ENCODE measurements around the gene GRID2IP. TPM values are rescaled to one million over a fixed set of nuclear protein-coding genes. Genes with fewer than 3 reads are reported as not detected.

Gene GRID2IP
- total RNA-seq, 3 donors from 2014 or later (not counting 1 experiment from before 2014, with no cell fraction given), result 0.39 to 0.45 (median 0.40) TPM

DNA sequence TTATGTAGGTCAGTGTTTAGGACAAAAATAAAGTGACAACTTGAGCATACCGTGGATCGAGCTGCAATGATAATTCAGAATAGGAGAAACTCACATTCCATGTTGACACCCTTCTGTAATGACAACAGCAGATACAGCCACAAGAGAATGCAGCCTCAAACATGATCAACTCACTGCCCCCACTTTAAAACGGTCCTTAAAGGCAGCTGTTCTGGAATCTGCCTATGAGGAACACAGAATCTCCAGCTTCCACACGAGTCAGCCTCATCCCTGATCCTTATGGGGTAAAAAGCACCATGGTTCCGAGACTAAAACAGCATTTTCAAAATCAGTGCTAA lies 71.0 kb downstream of the GRID2IP start:
- peaks cover 74 to 82% of the 10 kb centered on the region in 2 donors for H3K4me1 Mint-ChIP-seq
- H3K4me3 Mint-ChIP-seq, result peak overlapping the region; percentile 83
- no peaks in the 10 kb centered on the region for H3K9me3 ChIP-seq (ENCODE audit: control insufficient read depth, insufficient read depth, low read length)
- intact Hi-C loops (cut with micrococcal nuclease), result no loop called here
- H3K27me3 ChIP-seq (ENCODE audit: control insufficient read depth, insufficient read depth, low read length), result no peaks in the 10 kb centered on the region
- H3K27ac Mint-ChIP-seq, result peak overlapping the region; percentile 94
- no peak for DNase-seq
- H3K9me3 Mint-ChIP-seq, result no peaks in the 10 kb centered on the region
- H3K4me3 ChIP-seq (ENCODE audit: low read length), result no peak overlapping the region
- no peaks in the 10 kb centered on the region for H3K36me3 ChIP-seq (ENCODE audit: control insufficient read depth, insufficient read depth, low read length)
- H3K4me1 ChIP-seq (ENCODE audit: control insufficient read depth, insufficient read depth, low read length), result peaks cover 66% of the 10 kb centered on the region
- TF ChIP-seq, protein P1, sequence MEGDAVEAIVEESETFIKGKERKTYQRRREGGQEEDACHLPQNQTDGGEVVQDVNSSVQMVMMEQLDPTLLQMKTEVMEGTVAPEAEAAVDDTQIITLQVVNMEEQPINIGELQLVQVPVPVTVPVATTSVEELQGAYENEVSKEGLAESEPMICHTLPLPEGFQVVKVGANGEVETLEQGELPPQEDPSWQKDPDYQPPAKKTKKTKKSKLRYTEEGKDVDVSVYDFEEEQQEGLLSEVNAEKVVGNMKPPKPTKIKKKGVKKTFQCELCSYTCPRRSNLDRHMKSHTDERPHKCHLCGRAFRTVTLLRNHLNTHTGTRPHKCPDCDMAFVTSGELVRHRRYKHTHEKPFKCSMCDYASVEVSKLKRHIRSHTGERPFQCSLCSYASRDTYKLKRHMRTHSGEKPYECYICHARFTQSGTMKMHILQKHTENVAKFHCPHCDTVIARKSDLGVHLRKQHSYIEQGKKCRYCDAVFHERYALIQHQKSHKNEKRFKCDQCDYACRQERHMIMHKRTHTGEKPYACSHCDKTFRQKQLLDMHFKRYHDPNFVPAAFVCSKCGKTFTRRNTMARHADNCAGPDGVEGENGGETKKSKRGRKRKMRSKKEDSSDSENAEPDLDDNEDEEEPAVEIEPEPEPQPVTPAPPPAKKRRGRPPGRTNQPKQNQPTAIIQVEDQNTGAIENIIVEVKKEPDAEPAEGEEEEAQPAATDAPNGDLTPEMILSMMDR (IDR thresholded peaks at IDR 0.05), result no peak
- ATAC-seq, result no peak
- 64% methylated on average over 5 of the region's 5 CpGs for WGBS (ENCODE audit: insufficient coverage)
- H3K27me3 Mint-ChIP-seq (ENCODE audit: low read depth in 2 of 2), result no peaks in the 10 kb centered on the region
- H3K27ac ChIP-seq (ENCODE audit: low read length), result peak overlapping the region; percentile 5
- H3K36me3 Mint-ChIP-seq, result no peaks in the 10 kb centered on the region

DNA sequence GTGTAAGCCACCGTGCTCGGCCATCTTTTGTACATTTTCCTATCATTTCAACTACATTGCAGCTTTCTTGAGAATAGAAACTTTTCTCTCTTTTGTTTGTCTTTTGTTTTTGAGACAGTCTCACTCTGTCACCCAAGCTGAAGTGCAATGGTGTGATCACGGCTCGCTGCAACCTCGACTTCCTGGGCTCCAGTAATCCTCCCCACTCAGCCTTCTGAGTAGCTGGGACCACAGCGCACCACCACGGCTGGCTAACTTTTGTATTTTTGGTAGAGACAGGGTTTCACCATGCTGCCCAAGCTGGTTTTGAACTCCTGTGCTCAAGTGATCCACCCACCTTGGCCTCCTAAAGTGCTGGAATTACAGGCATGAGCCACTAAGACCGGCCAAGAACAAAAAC lies 72.2 kb downstream of the GRID2IP start:
- Histone ChIP-seq H3K4me1 (ENCODE audit: control insufficient read depth, insufficient read depth, low read length) (peaks cover 73% of the 10 kb centered on the region), H3K36me3 (ENCODE audit: control insufficient read depth, insufficient read depth, low read length) (peaks cover 4% of the 10 kb centered on the region), H3K4me3 (ENCODE audit: low read length) (no peak overlapping the region), H3K9me3 (ENCODE audit: control insufficient read depth, insufficient read depth, low read length) (no peaks in the 10 kb centered on the region), H3K27ac (ENCODE audit: low read length) (peak overlapping the region; percentile 65), H3K27me3 (ENCODE audit: control insufficient read depth, insufficient read depth, low read length) (no peaks in the 10 kb centered on the region)
- TF ChIP-seq, protein P1 (IDR thresholded peaks at IDR 0.05), result no peak
- Mint-ChIP-seq H3K27ac (peak overlapping the region; percentile 94), H3K4me3 (peak overlapping the region; percentile 83), H3K36me3 (no peaks in the 10 kb centered on the region), H3K9me3 (no peaks in the 10 kb centered on the region), H3K4me1 (peaks cover 85 to 87% of the 10 kb centered on the region in 2 donors), H3K27me3 (ENCODE audit: low read depth in 2 of 2) (no peaks in the 10 kb centered on the region)
- DNase-seq, result peak; percentile 23 to 30
- WGBS (ENCODE audit: insufficient coverage), result 23% methylated on average over 8 of the region's 8 CpGs
- intact Hi-C loops (cut with micrococcal nuclease), result no loop called here
- ATAC-seq, result peak; percentile 60 to 69 (median 64)

DNA sequence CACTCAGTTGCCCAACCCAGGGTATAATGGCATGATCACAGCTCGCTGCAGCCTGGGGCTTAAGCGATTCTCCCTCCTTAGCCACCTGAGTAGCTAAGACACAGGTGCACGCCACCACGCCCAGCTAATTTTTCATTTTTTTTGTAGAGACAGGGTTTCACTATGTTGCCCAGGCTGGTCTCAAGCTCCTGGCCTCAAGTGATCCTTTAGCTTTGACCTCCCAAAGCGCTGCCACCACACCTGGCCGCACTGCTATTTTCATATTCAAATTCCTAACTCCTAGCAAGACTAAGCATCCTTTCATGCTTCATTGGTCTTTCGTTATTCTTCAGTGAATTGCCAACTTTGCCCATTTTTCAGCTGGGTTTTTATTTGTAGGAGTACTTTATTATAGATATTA lies 73.1 kb downstream of the GRID2IP start:
- WGBS (ENCODE audit: insufficient coverage), result 90% methylated on average over 6 of the region's 7 CpGs
- Mint-ChIP-seq H3K36me3 (no peaks in the 10 kb centered on the region), H3K9me3 (no peaks in the 10 kb centered on the region), H3K27me3 (ENCODE audit: low read depth in 2 of 2) (no peaks in the 10 kb centered on the region), H3K4me1 (peaks cover 94 to 95% of the 10 kb centered on the region in 2 donors), H3K27ac (peak overlapping the region; percentile 94), H3K4me3 (peak overlapping the region; percentile 45)
- no peak for DNase-seq
- TF ChIP-seq, protein P1 (IDR thresholded peaks at IDR 0.05), result no peak
- H3K4me1 ChIP-seq (ENCODE audit: control insufficient read depth, insufficient read depth, low read length), result peaks cover 72% of the 10 kb centered on the region
- intact Hi-C loops (cut with micrococcal nuclease), result no loop called here
- peaks cover 13% of the 10 kb centered on the region for H3K36me3 ChIP-seq (ENCODE audit: control insufficient read depth, insufficient read depth, low read length)
- H3K9me3 ChIP-seq (ENCODE audit: control insufficient read depth, insufficient read depth, low read length), result no peaks in the 10 kb centered on the region
- no peak overlapping the region for H3K4me3 ChIP-seq (ENCODE audit: low read length)
- peak overlapping the region; percentile 65 for H3K27ac ChIP-seq (ENCODE audit: low read length)
- no peaks in the 10 kb centered on the region for H3K27me3 ChIP-seq (ENCODE audit: control insufficient read depth, insufficient read depth, low read length)
- no peak for ATAC-seq

GRCh38 chr7:6477318-6477660 lies 74.0 kb downstream of the GRID2IP start:
- Mint-ChIP-seq H3K27ac (peak overlapping the region; percentile 94), H3K27me3 (ENCODE audit: low read depth in 2 of 2) (no peaks in the 10 kb centered on the region), H3K4me3 (peak overlapping the region; percentile 45), H3K9me3 (no peaks in the 10 kb centered on the region), H3K36me3 (no peaks in the 10 kb centered on the region), H3K4me1 (peaks cover 86 to 88% of the 10 kb centered on the region in 2 donors)
- H3K4me3 ChIP-seq (ENCODE audit: low read length), result no peak overlapping the region
- H3K27ac ChIP-seq (ENCODE audit: low read length), result no peak overlapping the region
- no peaks in the 10 kb centered on the region for H3K9me3 ChIP-seq (ENCODE audit: control insufficient read depth, insufficient read depth, low read length)
- WGBS (ENCODE audit: insufficient coverage), result 100% methylated on average over 1 of the region's 1 CpG
- peaks cover 16% of the 10 kb centered on the region for H3K36me3 ChIP-seq (ENCODE audit: control insufficient read depth, insufficient read depth, low read length)
- no peaks in the 10 kb centered on the region for H3K27me3 ChIP-seq (ENCODE audit: control insufficient read depth, insufficient read depth, low read length)
- intact Hi-C loops (cut with micrococcal nuclease), result no loop called here
- DNase-seq, result no peak
- no peak for ATAC-seq
- TF ChIP-seq, protein P1 (IDR thresholded peaks at IDR 0.05), result no peak
- peaks cover 63% of the 10 kb centered on the region for H3K4me1 ChIP-seq (ENCODE audit: control insufficient read depth, insufficient read depth, low read length)

Measured in natural killer cell (primary cell).